Measurements from ENCODE around the gene SYDE2. TPM values are rescaled to one million over a fixed set of nuclear protein-coding genes. Genes with fewer than 3 reads are reported as not detected.

SYDE2 gene
- total and polyA plus RNA-seq, 9 of the 15 experiments (the other 6 are each of a cell fraction or from before 2014, with no cell fraction given): 0.39 to 8.7 (median 4.5) TPM

GRCh38 chr1:85200463-85201339, at the start of gene SYDE2 (continued):
- TF ChIP-seq NR4A1 (CRISPR knock-in tag; IDR thresholded peaks at IDR 0.05) (0 out of 2 replicates have a peak, but pooled peaks have one; percentile 55), NR4A1 (tag; IDR thresholded peaks at IDR 0.05) (no peak), NR2C2 (CRISPR knock-in tag; IDR thresholded peaks at IDR 0.05) (no peak), NR2C2 (tag; IDR thresholded peaks at IDR 0.05) (peak; percentile 78), NFIC (IDR thresholded peaks at IDR 0.05) (peak; percentile 36), TAF15 (IDR thresholded peaks at IDR 0.05; ENCODE audit: low read depth, low read length) (no peak), TBP (optimal IDR thresholded peaks at IDR 0.05; ENCODE audit: low read depth, low read length) (peak; percentile 74), SMAD2 (IDR thresholded peaks at IDR 0.05; ENCODE audit: low read depth, low read length) (no peak), CHD2 (IDR thresholded peaks at IDR 0.05; ENCODE audit: low read depth, low read length) (0 out of 2 replicates have a peak, but pooled peaks have one; percentile 11), FOXK2 (conservative IDR thresholded peaks at IDR 0.05 in 1 of 2, IDR thresholded peaks at IDR 0.05 in 1 of 2; ENCODE audit: low read depth in 2 of 2) (no peak), HDAC1 (IDR thresholded peaks at IDR 0.05) (peak in 1 of 2 experiments; percentile 71; a peak in 2 of 4 replicates), MXI1 (IDR thresholded peaks at IDR 0.05; ENCODE audit: low read depth, low read length) (peak; percentile 9; the same call in 1 of the 2 replicates), ZFX (CRISPR knock-in tag; IDR thresholded peaks at IDR 0.05) (peak; percentile 61), ZNF124 (CRISPR knock-in tag; IDR thresholded peaks at IDR 0.05) (no peak), TBL1XR1 (IDR thresholded peaks at IDR 0.05; ENCODE audit: low read length in 2 of 2) (0 out of 4 replicates have a peak, but pooled peaks of 1 of the 2 experiments have one; percentile 15), RBBP5 (IDR thresholded peaks at IDR 0.05; ENCODE audit: borderline replicate concordance, insufficient read depth, low read length, poor library complexity, severe bottlenecking) (peak; percentile 97), ZBTB33 (CRISPR knock-in tag; IDR thresholded peaks at IDR 0.05) (0 out of 2 replicates have a peak, but pooled peaks have one; percentile 22), PYGO2 (tag; IDR thresholded peaks at IDR 0.05) (no peak), HMGN3 (IDR thresholded peaks at IDR 0.05; ENCODE audit: borderline replicate concordance, extremely low read depth, insufficient read length, low read depth, low read length) (peak; percentile 75), DACH1 (IDR thresholded peaks at IDR 0.05; ENCODE audit: partially characterized antibody) (peak; percentile 9), TRIM28 (IDR thresholded peaks at IDR 0.05) (no peak), CREB1 (IDR thresholded peaks at IDR 0.05) (no peak; the same call in 1 of the 2 replicates), CREB1 (CRISPR knock-in tag; IDR thresholded peaks at IDR 0.05) (0 out of 2 replicates have a peak, but pooled peaks have one; percentile 53), CHD1 (IDR thresholded peaks at IDR 0.05; ENCODE audit: low read length) (peak; percentile 29)
- TF ChIP-seq, protein P1, sequence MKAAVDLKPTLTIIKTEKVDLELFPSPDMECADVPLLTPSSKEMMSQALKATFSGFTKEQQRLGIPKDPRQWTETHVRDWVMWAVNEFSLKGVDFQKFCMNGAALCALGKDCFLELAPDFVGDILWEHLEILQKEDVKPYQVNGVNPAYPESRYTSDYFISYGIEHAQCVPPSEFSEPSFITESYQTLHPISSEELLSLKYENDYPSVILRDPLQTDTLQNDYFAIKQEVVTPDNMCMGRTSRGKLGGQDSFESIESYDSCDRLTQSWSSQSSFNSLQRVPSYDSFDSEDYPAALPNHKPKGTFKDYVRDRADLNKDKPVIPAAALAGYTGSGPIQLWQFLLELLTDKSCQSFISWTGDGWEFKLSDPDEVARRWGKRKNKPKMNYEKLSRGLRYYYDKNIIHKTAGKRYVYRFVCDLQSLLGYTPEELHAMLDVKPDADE (conservative IDR thresholded peaks at IDR 0.05; ENCODE audit: control insufficient read depth, low read depth, low read length): peak; percentile 19; the same call in 1 of the 2 replicates
- TF ChIP-seq, protein P2, sequence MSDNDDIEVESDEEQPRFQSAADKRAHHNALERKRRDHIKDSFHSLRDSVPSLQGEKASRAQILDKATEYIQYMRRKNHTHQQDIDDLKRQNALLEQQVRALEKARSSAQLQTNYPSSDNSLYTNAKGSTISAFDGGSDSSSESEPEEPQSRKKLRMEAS (CRISPR knock-in tag; IDR thresholded peaks at IDR 0.05): peak; percentile 74
